Measurements from ENCODE around the gene AGL.

DNA sequence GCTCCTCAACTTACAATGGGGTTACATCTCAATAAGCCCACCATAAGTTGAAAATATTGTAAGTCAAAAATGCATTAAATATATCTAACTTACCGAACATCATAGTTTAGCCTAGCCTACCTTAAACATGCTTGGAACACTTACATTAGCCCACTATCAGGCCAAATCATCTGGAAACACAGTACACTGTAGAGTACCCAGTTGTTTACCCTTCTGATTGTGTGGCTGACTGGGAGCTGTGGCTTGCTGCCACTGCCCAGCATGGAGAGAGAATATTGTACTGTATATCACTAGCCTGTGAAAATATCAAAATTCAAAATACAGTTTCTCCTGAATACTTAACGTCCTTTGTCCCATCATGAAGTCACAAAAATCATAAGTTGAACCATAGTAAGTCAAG, 43.3 kb upstream of the AGL start:
- TF ChIP-seq, protein P1, sequence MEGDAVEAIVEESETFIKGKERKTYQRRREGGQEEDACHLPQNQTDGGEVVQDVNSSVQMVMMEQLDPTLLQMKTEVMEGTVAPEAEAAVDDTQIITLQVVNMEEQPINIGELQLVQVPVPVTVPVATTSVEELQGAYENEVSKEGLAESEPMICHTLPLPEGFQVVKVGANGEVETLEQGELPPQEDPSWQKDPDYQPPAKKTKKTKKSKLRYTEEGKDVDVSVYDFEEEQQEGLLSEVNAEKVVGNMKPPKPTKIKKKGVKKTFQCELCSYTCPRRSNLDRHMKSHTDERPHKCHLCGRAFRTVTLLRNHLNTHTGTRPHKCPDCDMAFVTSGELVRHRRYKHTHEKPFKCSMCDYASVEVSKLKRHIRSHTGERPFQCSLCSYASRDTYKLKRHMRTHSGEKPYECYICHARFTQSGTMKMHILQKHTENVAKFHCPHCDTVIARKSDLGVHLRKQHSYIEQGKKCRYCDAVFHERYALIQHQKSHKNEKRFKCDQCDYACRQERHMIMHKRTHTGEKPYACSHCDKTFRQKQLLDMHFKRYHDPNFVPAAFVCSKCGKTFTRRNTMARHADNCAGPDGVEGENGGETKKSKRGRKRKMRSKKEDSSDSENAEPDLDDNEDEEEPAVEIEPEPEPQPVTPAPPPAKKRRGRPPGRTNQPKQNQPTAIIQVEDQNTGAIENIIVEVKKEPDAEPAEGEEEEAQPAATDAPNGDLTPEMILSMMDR (tag by site-specific recombination; IDR thresholded peaks at IDR 0.05) = no peak
- TF ChIP-seq SETDB1 (IDR thresholded peaks at IDR 0.05; ENCODE audit: insufficient read length, low read length) (no peak), ZFP69B (tag by site-specific recombination; IDR thresholded peaks at IDR 0.05) (no peak), ZNF658 (tag by site-specific recombination; IDR thresholded peaks at IDR 0.05) (no peak)
- TF ChIP-seq, protein P2, sequence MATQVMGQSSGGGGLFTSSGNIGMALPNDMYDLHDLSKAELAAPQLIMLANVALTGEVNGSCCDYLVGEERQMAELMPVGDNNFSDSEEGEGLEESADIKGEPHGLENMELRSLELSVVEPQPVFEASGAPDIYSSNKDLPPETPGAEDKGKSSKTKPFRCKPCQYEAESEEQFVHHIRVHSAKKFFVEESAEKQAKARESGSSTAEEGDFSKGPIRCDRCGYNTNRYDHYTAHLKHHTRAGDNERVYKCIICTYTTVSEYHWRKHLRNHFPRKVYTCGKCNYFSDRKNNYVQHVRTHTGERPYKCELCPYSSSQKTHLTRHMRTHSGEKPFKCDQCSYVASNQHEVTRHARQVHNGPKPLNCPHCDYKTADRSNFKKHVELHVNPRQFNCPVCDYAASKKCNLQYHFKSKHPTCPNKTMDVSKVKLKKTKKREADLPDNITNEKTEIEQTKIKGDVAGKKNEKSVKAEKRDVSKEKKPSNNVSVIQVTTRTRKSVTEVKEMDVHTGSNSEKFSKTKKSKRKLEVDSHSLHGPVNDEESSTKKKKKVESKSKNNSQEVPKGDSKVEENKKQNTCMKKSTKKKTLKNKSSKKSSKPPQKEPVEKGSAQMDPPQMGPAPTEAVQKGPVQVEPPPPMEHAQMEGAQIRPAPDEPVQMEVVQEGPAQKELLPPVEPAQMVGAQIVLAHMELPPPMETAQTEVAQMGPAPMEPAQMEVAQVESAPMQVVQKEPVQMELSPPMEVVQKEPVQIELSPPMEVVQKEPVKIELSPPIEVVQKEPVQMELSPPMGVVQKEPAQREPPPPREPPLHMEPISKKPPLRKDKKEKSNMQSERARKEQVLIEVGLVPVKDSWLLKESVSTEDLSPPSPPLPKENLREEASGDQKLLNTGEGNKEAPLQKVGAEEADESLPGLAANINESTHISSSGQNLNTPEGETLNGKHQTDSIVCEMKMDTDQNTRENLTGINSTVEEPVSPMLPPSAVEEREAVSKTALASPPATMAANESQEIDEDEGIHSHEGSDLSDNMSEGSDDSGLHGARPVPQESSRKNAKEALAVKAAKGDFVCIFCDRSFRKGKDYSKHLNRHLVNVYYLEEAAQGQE (tag by site-specific recombination; IDR thresholded peaks at IDR 0.05) = no peak
- TF ChIP-seq, protein P3, sequence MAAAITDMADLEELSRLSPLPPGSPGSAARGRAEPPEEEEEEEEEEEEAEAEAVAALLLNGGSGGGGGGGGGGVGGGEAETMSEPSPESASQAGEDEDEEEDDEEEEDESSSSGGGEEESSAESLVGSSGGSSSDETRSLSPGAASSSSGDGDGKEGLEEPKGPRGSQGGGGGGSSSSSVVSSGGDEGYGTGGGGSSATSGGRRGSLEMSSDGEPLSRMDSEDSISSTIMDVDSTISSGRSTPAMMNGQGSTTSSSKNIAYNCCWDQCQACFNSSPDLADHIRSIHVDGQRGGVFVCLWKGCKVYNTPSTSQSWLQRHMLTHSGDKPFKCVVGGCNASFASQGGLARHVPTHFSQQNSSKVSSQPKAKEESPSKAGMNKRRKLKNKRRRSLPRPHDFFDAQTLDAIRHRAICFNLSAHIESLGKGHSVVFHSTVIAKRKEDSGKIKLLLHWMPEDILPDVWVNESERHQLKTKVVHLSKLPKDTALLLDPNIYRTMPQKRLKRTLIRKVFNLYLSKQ (tag by site-specific recombination; IDR thresholded peaks at IDR 0.05; ENCODE audit: borderline replicate concordance) = no peak
- TF ChIP-seq, protein P4, sequence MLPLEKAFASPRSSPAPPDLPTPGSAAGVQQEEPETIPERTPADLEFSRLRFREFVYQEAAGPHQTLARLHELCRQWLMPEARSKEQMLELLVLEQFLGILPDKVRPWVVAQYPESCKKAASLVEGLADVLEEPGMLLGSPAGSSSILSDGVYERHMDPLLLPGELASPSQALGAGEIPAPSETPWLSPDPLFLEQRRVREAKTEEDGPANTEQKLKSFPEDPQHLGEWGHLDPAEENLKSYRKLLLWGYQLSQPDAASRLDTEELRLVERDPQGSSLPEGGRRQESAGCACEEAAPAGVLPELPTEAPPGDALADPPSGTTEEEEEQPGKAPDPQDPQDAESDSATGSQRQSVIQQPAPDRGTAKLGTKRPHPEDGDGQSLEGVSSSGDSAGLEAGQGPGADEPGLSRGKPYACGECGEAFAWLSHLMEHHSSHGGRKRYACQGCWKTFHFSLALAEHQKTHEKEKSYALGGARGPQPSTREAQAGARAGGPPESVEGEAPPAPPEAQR (tag by site-specific recombination; IDR thresholded peaks at IDR 0.05) = no peak
- TF ChIP-seq, protein P5, sequence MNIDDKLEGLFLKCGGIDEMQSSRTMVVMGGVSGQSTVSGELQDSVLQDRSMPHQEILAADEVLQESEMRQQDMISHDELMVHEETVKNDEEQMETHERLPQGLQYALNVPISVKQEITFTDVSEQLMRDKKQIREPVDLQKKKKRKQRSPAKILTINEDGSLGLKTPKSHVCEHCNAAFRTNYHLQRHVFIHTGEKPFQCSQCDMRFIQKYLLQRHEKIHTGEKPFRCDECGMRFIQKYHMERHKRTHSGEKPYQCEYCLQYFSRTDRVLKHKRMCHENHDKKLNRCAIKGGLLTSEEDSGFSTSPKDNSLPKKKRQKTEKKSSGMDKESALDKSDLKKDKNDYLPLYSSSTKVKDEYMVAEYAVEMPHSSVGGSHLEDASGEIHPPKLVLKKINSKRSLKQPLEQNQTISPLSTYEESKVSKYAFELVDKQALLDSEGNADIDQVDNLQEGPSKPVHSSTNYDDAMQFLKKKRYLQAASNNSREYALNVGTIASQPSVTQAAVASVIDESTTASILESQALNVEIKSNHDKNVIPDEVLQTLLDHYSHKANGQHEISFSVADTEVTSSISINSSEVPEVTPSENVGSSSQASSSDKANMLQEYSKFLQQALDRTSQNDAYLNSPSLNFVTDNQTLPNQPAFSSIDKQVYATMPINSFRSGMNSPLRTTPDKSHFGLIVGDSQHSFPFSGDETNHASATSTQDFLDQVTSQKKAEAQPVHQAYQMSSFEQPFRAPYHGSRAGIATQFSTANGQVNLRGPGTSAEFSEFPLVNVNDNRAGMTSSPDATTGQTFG (tag by site-specific recombination; IDR thresholded peaks at IDR 0.05; ENCODE audit: borderline replicate concordance) = no peak
- TF ChIP-seq, protein P6, sequence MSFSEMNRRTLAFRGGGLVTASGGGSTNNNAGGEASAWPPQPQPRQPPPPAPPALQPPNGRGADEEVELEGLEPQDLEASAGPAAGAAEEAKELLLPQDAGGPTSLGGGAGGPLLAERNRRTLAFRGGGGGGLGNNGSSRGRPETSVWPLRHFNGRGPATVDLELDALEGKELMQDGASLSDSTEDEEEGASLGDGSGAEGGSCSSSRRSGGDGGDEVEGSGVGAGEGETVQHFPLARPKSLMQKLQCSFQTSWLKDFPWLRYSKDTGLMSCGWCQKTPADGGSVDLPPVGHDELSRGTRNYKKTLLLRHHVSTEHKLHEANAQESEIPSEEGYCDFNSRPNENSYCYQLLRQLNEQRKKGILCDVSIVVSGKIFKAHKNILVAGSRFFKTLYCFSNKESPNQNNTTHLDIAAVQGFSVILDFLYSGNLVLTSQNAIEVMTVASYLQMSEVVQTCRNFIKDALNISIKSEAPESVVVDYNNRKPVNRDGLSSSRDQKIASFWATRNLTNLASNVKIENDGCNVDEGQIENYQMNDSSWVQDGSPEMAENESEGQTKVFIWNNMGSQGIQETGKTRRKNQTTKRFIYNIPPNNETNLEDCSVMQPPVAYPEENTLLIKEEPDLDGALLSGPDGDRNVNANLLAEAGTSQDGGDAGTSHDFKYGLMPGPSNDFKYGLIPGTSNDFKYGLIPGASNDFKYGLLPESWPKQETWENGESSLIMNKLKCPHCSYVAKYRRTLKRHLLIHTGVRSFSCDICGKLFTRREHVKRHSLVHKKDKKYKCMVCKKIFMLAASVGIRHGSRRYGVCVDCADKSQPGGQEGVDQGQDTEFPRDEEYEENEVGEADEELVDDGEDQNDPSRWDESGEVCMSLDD (tag by site-specific recombination; IDR thresholded peaks at IDR 0.05) = no peak
